Ishikawa (cell line): ENCODE measurements around the gene NCAPH2.

ENCODE experiments used
- CEBPB ChIP-seq: IDR thresholded peaks from 2 replicates; pipeline ENCODE4 v1.6.1; 2012
- CREB1 ChIP-seq: IDR thresholded peaks from 2 replicates; pipeline ENCODE4 v1.6.1; 2012; ENCODE audit warnings: low read depth
- EP300 ChIP-seq: IDR thresholded peaks from 2 replicates; pipeline ENCODE4 v1.6.1; 2012; ENCODE audit warnings: borderline replicate concordance
- FOXM1 ChIP-seq: IDR thresholded peaks from 2 replicates; pipeline ENCODE4 v1.6.1; 2012; ENCODE audit warnings: low read depth, borderline replicate concordance
- NFIC ChIP-seq: IDR thresholded peaks from 2 replicates; pipeline ENCODE4 v1.6.1; 2012
- RAD21 ChIP-seq: IDR thresholded peaks from 2 replicates; pipeline ENCODE4 v1.6.1; 2012; ENCODE audit warnings: low read depth
- TCF12 ChIP-seq: IDR thresholded peaks from 2 replicates; pipeline ENCODE4 v1.6.1; 2012; ENCODE audit warnings: low read depth
- YY1 ChIP-seq: IDR thresholded peaks from 2 replicates; pipeline ENCODE4 v1.6.1; 2012; ENCODE audit warnings: low read depth
- TF ChIP-seq, protein P1 (sequence below): IDR thresholded peaks from 2 replicates; pipeline ENCODE4 v1.6.1; 2012; ENCODE audit warnings: low read depth, mild to moderate bottlenecking

DNA sequence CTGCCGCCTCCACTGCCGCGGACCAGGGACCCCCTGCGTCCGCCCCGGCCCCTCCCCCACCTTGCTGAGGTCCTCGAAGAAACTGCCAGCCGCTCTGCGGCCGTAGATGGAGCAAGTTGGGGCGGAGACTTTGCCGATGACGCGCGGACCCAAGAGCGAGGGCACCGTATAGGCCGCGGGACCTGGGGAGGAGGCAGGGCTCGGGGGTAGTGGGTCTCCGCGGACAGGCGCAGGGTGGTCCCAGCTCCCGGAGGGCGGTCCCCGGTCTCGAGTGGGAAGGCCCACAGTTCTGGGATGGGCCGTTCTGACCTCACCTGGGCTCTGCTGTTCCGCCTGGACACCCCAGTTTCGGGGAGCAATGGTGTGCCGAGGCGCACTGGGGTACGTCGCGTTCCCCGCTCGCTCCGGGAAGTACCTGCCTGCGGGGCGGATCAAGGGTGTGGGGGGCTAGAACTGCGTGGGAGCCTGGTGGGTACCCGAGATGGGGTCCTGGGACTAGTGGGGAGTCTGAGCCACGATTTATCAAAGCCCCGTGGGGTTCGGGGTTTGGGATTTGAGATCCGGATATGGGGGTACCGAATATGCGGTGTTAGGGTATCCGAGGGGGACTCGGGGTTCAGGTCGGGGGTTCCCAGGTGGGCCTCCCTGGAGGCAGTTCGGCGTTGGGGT, 23.0 kb downstream of the NCAPH2 start:
- TF ChIP-seq, protein P1, sequence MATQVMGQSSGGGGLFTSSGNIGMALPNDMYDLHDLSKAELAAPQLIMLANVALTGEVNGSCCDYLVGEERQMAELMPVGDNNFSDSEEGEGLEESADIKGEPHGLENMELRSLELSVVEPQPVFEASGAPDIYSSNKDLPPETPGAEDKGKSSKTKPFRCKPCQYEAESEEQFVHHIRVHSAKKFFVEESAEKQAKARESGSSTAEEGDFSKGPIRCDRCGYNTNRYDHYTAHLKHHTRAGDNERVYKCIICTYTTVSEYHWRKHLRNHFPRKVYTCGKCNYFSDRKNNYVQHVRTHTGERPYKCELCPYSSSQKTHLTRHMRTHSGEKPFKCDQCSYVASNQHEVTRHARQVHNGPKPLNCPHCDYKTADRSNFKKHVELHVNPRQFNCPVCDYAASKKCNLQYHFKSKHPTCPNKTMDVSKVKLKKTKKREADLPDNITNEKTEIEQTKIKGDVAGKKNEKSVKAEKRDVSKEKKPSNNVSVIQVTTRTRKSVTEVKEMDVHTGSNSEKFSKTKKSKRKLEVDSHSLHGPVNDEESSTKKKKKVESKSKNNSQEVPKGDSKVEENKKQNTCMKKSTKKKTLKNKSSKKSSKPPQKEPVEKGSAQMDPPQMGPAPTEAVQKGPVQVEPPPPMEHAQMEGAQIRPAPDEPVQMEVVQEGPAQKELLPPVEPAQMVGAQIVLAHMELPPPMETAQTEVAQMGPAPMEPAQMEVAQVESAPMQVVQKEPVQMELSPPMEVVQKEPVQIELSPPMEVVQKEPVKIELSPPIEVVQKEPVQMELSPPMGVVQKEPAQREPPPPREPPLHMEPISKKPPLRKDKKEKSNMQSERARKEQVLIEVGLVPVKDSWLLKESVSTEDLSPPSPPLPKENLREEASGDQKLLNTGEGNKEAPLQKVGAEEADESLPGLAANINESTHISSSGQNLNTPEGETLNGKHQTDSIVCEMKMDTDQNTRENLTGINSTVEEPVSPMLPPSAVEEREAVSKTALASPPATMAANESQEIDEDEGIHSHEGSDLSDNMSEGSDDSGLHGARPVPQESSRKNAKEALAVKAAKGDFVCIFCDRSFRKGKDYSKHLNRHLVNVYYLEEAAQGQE: no peak
- TF ChIP-seq RAD21: no peak
- TF ChIP-seq EP300: no peak
- TF ChIP-seq TCF12: no peak
- TF ChIP-seq CEBPB: no peak
- TF ChIP-seq YY1: no peak
- TF ChIP-seq NFIC: no peak
- no peak for TF ChIP-seq CREB1
- TF ChIP-seq FOXM1: no peak
